NB4 (cell line): Measurements from ENCODE around the gene RBCK1.

Experiments used
- DNase-seq: peaks from one replicate; pipeline ENCODE4 v3.0.0; 2010; ENCODE audit warnings: low read depth
- H3K4me3 ChIP-seq: one replicate; pipeline ENCODE4 v1.5.1; 2011; ENCODE audit warnings: mild to moderate bottlenecking, low read depth, low read length, moderate library complexity
- CTCF ChIP-seq: IDR thresholded peaks from one replicate; pipeline ENCODE4 v1.5.1; 2012; ENCODE audit warnings: low read depth, low read length
- MAX ChIP-seq: IDR thresholded peaks from 2 replicates; pipeline ENCODE4 v1.6.1; 2011; ENCODE audit warnings: low read depth, low read length
- MYC ChIP-seq: IDR thresholded peaks from 2 replicates; pipeline ENCODE4 v1.6.1; 2011; ENCODE audit warnings: low read depth, low read length
- POLR2A ChIP-seq: IDR thresholded peaks from 2 replicates; pipeline ENCODE4 v1.6.1; 2011; ENCODE audit warnings: mild to moderate bottlenecking; ENCODE audit not compliant: insufficient read length; ENCODE audit errors: extremely low read depth

Gene RBCK1

GRCh38 chr20:399182-399707, 8.9 kb upstream of the RBCK1 start:
- TF ChIP-seq MAX (no peak), POLR2A (no peak), MYC (no peak), CTCF (no peak)
- no peak for DNase-seq
- no peak overlapping the region for H3K4me3 ChIP-seq

- TF ChIP-seq POLR2A (no peak), MAX (no peak), MYC (no peak), CTCF (no peak)
- H3K4me3 ChIP-seq: no peak overlapping the region
- DNase-seq: no peak
Measured at GRCh38 chr20:400128-400453, 8.0 kb upstream of the RBCK1 start.

- no peak overlapping the region for H3K4me3 ChIP-seq
- peak; percentile 63 for DNase-seq
- 0 out of 2 replicates have a peak, but pooled peaks have one; percentile 41 for TF ChIP-seq MAX
- TF ChIP-seq MYC: no peak
Measured at GRCh38 chr20:400454-401275, 7.4 kb upstream of the RBCK1 start.

GRCh38 chr20:401682-402495, 6.2 kb upstream of the RBCK1 start:
- DNase-seq: peak; percentile 50
- TF ChIP-seq CTCF (no peak), POLR2A (no peak), MAX (no peak), MYC (no peak)
- no peak overlapping the region for H3K4me3 ChIP-seq

- no peak for DNase-seq
- TF ChIP-seq MYC (no peak), POLR2A (no peak), CTCF (no peak), MAX (no peak)
- no peak overlapping the region for H3K4me3 ChIP-seq
Measured at GRCh38 chr20:402496-402885, 5.6 kb upstream of the RBCK1 start.

- TF ChIP-seq CTCF (no peak), MAX (no peak), POLR2A (no peak), MYC (no peak)
Measured at GRCh38 chr20:402898-403581, 5.1 kb upstream of the RBCK1 start.

More at GRCh38 chr20:402898-403581, 5.1 kb upstream of the RBCK1 start:
- H3K4me3 ChIP-seq: no peak overlapping the region
- no peak for DNase-seq
